ENCODE data around the gene RPL21.
"Not testable (repeated sequence)": the region's sequence is repeated elsewhere in the genome, so short reads cannot be mapped to it uniquely, and the experiment has no call there.

The RPL21 gene

GRCh38 chr13:27251166-27252091 lies at the start of gene RPL21:
Gene RPL21 (plus strand): TSS chr13:27251558. CDS start chr13:27253777, 2,219 bp downstream.
- peak; percentile 93 for DNase-seq

GRCh38 chr13:27201661-27202060 lies 49.7 kb upstream of the RPL21 start:
- DNase-seq = no peak

DNA sequence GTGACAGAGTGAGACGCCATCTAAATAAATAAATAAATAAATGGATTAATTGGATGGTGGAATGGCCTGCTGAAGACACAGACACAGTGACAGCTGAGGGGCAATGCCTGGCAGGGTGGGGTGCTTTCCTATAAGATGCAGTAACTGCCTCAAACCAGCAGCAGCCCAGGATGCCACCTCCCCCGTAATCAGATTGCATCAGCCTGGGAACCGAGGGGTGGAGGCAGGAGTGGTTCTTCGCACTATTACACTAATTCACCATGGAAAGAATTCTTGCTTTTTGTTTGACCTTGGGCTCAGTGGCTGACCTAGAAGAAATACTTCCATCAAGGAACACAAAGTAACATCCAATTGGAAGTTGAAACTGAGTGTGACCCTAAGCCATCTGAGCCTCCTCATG lies 48.2 kb upstream of the RPL21 start:
- DNase-seq = no peak

GRCh38 chr13:27203854-27204253 lies 47.5 kb upstream of the RPL21 start:
- DNase-seq = peak; percentile 19

- no peak for DNase-seq
Measured at GRCh38 chr13:27208514-27208913, 42.8 kb upstream of the RPL21 start.

DNA sequence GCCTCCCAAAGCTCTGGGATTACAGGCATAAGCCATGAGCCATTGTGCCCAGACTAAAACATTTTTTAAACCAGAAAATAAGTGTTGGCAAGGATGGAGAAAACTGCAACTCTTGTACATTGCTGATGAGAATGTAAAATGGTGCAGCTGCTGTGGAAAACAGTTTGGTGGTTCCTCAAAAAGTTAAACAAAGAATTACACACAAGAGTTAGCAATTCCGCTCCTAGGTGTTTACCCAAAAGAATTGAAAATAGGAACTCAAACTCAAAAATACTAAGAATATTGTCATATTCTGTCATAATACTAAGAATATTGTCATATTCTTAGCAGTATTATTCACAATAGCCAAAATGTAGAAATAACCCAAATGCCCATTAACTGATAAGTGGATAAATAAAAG lies 40.1 kb upstream of the RPL21 start:
- no peak for DNase-seq

DNA sequence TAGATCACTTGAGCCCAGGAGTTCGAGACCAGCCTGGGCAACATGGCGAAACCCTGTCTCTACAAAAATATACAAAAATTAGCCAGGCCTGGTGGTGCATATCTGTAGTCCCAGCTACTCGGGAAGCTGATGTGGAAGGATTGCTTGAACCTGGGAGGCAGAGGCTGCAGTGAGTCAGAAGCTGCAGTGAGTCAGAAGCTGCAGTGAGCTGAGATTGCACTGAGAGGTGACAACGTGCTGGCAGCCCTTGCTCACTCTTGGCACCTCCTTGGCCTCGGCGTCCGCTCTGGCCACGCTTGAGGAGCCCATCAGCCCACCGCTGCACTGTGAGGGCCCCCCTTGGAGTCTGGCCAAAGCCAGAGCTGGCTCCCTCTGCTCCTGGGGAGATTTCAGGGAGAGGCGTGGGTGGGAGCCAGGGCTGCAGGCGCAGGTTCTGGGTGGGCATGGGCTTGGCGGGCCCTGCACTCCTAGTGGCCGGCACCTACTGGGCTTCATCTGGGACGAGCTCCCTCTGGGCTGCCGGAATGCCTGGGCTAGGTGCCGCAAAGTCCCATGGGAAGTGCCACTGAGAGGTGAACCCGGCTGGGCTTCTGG lies 39.5 kb upstream of the RPL21 start:
- DNase-seq = no peak

- DNase-seq = not testable (repeated sequence)
Measured at GRCh38 chr13:27213386-27213785, 38.0 kb upstream of the RPL21 start.

- DNase-seq = not testable (repeated sequence)
Measured at GRCh38 chr13:27217791-27218190, 33.6 kb upstream of the RPL21 start.

- not testable (repeated sequence) for DNase-seq
Measured at GRCh38 chr13:27218861-27219260, 32.5 kb upstream of the RPL21 start.

DNA sequence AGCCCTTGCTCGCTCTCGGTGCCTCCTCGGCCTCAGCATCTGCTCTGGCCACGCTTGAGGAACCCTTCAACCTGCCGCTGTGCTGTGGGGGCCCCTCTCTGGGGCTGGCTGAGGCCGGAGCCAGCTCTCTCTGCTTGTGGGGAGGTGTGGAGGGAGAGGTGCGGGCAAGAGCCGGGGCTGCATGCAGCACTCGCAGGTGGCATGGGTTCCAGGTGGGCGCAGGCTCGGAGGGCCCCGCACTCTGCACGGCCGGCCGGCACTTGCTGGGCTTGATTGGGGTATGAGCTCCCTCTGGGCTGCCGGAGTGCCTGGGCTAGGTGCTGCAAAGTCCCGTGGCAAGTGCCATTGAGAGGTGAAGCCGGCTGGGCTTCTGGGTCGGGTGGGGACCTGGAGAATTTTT lies 31.7 kb upstream of the RPL21 start:
- DNase-seq = no peak

- DNase-seq = not testable (repeated sequence)
Measured at GRCh38 chr13:27222100-27222499, 29.3 kb upstream of the RPL21 start.

DNA sequence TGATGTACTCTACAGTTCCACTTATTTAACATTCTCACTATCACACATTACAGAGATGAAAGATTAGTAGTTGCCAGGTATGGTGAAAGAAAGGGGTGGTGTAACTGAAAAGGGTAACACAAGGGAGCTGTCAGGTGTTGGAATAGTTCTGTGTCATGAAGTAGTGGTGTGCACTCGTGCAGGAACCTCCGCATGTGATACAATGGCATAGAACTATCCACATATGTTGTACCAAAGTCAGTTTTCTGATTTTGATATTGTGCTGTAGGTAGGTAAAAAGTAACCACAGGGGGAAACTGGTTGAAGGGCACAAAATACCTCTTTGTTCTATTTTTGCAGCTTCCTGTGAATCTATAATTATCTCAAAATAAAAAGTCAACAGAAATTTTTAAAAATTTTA lies 24.4 kb upstream of the RPL21 start:
- no peak for DNase-seq

GRCh38 chr13:27228131-27228530 lies 23.2 kb upstream of the RPL21 start:
- no peak for DNase-seq

DNA sequence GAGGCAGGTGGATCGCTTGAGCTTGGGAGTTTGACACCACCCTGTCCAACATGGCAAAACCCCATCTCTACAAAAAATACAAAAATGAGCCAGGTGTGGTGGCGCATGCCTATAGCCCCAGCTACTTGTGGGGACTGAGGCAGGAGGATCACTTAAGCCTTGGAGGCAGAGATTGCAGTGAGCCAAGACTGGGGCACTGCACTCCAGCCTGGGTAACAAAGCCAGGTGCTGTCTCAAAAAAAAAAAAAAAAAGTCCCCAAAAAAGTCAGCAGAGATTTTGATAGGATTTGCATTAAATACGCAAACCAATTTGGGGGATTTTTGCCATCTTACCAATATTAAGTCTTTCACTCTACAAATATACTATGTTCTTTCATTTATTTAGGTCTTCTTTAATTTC lies 21.7 kb upstream of the RPL21 start:
- DNase-seq = no peak

DNA sequence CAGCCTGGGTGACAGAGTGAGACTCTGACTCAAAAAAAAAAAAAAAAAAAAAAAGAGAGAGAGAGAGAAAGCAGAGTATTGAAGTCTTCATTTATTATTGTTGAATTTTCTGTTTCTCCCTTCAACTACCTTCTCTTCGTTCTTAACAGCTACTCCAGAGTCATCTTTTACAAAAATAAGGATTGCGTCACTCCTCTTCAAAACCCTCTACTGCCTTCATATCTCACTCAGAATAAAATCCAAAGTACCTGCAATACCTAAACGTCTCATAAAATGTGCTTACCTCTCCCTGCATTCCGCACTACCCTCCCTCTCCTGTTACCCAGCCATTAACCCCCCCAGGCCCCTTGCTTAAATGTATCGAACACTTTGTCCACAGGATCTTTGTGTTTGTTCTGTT lies 17.4 kb upstream of the RPL21 start:
- DNase-seq = no peak

GRCh38 chr13:27236478-27236877 lies 14.9 kb upstream of the RPL21 start:
- no peak for DNase-seq

GRCh38 chr13:27242702-27243101 lies 8.7 kb upstream of the RPL21 start:
- no peak for DNase-seq

DNA sequence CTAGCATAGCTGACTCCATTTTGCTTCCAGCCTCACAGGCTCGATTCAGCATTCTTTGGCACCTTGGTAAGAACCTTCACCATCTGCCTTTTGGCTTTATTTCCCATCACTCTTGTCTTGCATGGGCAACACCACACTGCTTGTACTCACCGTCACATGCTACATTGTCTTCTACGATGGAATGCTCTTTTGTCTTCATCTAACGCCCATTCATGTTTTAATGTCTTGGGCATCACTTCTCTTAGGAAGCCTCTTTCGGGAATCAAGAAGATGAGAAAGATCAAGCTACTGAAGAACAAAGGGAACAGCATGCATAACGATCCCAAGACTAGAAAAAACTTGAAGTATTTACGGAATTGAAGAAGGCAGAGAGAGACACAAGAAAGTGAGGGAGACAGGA lies 5.7 kb upstream of the RPL21 start:
- no peak for DNase-seq

GRCh38 chr13:27250833-27251165 lies 559 bp upstream of the RPL21 start:
- no peak for DNase-seq

DNA sequence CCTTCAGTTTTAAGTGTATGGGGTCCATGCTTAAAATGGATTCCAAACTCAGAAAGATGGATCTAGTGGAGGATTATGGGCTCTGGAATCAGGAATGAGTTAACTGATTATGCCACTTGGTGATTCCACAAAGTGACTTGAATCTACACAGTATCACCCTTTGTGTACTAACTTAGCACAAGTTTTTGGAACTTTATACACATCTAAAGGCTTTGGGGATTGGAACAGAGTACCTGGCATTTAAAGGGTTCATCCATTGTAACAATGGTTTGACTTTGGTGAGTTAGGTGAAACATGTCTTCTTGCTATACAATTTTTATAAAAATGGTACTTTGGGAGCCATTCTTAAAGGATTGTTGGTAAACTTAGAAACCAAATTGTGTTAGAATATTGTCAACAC lies 1.1 kb downstream of the RPL21 start:
- no peak for DNase-seq

- DNase-seq = no peak
Measured at GRCh38 chr13:27257233-27257568, 5.8 kb downstream of the RPL21 start.

GRCh38 chr13:27257648-27258253 lies 6.4 kb downstream of the RPL21 start:
- no peak for DNase-seq

Measured in CD4-positive, alpha-beta T cell treated with Interleukin-17A for 1 hour (primary cell).